Upper lobe of right lung (tissue), 1 donor: ENCODE measurements around the gene IDUA. TPM values are rescaled to one million over a fixed set of nuclear protein-coding genes. Genes with fewer than 3 reads are reported as not detected.

ENCODE experiments used
- ATAC-seq: fragments of 200-7000 bp; cut with Tn5 transposase; one replicate; pipeline ENCODE4 v1.9.1; 2020; ENCODE audit warnings: mild to moderate bottlenecking, moderate library complexity
- DNase-seq: peaks from one replicate; pipeline ENCODE4 v3.0.0-alpha.2; 2020
- H3K27ac ChIP-seq: fragments of 200-600 bp; one replicate; pipeline ENCODE4 v1.8.0; 2022
- H3K27me3 ChIP-seq: fragments of 200-600 bp; one replicate; pipeline ENCODE4 v1.8.0; 2022; ENCODE audit warnings: mild to moderate bottlenecking
- H3K36me3 ChIP-seq: fragments of 200-600 bp; one replicate; pipeline ENCODE4 v1.8.0; 2022
- H3K4me1 ChIP-seq: fragments of 200-600 bp; one replicate; pipeline ENCODE4 v1.8.0; 2022
- H3K4me3 ChIP-seq: fragments of 200-600 bp; one replicate; pipeline ENCODE4 v1.8.0; 2022; ENCODE audit warnings: mild to moderate bottlenecking
- H3K9me3 ChIP-seq: fragments of 200-600 bp; one replicate; pipeline ENCODE4 v1.8.0; 2022
- intact Hi-C: fragments of 100-400 bp; cut with DNase I; formaldehyde crosslinking; loops from one replicate; pipeline ENCODE4 v1.11.0; 2022
- total RNA-seq: library from RNA; stranded (reverse); fragmentation: NEBNext Ultra II Directional; extraction: Animal tissue kit (Norgen Biotek cat#: 25700); gene quantifications from one replicate; pipeline ENCODE4 v1.2.1, GENCODE V29; 2021
- TF ChIP-seq, protein P1 (sequence below): fragments of 200-600 bp; IDR thresholded peaks from one replicate; pipeline ENCODE4 v1.8.0; 2022; ENCODE audit warnings: antibody characterized with exemption
- donor health status: DM: no; HTN: yes; CAD: no; lungs with severe emphysema.

Gene IDUA
- total RNA-seq, 1 donor from 2014 or later = 49.2 TPM

GRCh38 chr4:1039493-1040343 lies 52.9 kb downstream of the IDUA start:
- DNase-seq (no peak), ATAC-seq (peak; percentile 23)
- H3K4me1 ChIP-seq = peaks cover 26% of the 10 kb centered on the region
- peak overlapping the region; percentile 30 for H3K27ac ChIP-seq
- intact Hi-C loops = no loop called here
- TF ChIP-seq, protein P1, sequence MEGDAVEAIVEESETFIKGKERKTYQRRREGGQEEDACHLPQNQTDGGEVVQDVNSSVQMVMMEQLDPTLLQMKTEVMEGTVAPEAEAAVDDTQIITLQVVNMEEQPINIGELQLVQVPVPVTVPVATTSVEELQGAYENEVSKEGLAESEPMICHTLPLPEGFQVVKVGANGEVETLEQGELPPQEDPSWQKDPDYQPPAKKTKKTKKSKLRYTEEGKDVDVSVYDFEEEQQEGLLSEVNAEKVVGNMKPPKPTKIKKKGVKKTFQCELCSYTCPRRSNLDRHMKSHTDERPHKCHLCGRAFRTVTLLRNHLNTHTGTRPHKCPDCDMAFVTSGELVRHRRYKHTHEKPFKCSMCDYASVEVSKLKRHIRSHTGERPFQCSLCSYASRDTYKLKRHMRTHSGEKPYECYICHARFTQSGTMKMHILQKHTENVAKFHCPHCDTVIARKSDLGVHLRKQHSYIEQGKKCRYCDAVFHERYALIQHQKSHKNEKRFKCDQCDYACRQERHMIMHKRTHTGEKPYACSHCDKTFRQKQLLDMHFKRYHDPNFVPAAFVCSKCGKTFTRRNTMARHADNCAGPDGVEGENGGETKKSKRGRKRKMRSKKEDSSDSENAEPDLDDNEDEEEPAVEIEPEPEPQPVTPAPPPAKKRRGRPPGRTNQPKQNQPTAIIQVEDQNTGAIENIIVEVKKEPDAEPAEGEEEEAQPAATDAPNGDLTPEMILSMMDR = no peak
- no peaks in the 10 kb centered on the region for H3K36me3 ChIP-seq
- H3K27me3 ChIP-seq = peaks cover 14% of the 10 kb centered on the region
- H3K4me3 ChIP-seq = no peak overlapping the region
- no peaks in the 10 kb centered on the region for H3K9me3 ChIP-seq

DNA sequence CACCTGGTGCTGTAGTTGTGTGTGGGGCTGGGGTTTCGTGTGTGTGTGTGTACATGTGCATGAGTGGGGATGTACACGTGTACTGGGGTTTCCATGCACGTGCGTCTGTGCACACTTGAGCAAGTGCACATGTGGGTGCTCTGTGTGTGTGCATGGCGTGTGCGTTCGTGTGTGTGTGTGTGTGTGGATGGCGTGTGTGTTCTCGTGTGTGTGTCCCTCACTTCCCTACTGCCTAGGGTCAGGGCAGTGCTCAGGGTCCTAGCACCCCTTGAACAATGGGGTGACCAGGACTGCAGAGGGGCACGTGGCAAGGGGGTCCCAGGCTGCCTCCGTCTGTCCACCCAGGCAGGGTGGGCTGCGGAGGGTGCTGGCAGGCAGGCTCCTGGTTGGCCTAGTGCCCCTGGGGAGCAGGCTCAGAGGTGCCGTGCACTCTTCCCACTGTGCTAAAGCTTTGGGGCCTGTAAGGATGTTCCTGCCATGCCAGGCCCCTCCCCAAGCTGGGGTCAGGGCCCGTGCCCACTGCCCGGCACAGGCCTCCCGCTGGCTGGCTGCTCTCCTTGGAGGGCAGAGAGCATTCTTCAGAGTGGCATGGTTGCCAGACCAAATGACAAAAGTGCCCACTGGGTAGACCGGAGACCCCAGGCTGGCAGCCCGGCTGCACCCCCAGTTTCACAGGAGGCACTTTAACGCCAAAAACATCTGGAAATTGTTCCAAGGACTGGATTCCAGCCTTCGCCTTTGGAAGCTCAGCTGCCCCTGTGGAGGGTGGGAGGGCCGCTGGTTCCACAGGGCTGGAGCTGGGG lies 53.7 kb downstream of the IDUA start:
- intact Hi-C loops = no loop called here
- no peak overlapping the region for H3K27ac ChIP-seq
- H3K9me3 ChIP-seq = no peaks in the 10 kb centered on the region
- peaks cover 26% of the 10 kb centered on the region for H3K4me1 ChIP-seq
- TF ChIP-seq, protein P1 = no peak
- no peak for DNase-seq
- ATAC-seq = no peak
- H3K4me3 ChIP-seq = no peak overlapping the region
- H3K27me3 ChIP-seq = peaks cover 18% of the 10 kb centered on the region
- H3K36me3 ChIP-seq = no peaks in the 10 kb centered on the region

DNA sequence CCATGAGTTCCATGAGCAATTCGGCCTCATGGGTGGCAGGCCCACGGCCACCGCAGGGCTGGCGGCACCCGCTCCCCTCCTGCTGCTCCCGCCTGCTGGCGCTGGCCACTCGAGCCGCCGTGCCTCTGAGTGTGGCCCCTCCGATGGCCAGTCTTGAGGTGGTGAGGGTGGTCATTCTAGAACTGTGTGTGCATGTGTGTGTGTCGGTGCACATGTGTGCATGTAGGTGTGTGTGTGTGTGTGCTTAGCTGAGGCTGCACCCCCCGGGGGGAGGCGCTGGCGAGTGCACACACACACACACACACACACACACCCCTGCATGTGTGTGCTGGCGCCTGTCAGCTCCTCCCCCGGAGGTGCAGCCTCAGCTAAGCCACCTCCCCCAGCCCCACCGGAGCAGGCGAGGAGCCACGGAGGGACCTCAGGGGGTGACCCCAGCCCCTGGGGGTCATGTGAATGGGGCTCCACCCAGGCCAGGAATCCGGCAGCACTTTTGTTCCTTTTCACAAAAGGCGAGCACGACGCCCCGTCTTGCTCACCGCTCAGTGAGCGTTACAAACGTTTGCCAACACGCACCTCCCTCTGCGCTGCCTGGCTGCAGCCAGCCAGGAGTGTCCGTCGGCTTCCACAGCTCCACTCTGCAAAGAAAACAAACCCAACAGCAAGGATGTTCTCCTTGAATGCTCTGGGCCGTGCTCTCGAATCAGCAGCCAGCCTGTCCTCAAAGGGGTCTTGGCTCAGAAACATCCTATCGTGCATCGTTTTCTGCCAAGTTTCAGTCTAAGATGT lies 54.5 kb downstream of the IDUA start:
- H3K36me3 ChIP-seq = no peaks in the 10 kb centered on the region
- intact Hi-C loops = no loop called here
- DNase-seq = no peak
- peaks cover 18% of the 10 kb centered on the region for H3K27me3 ChIP-seq
- TF ChIP-seq, protein P1 = no peak
- H3K4me3 ChIP-seq = no peak overlapping the region
- H3K4me1 ChIP-seq = peaks cover 26% of the 10 kb centered on the region
- no peaks in the 10 kb centered on the region for H3K9me3 ChIP-seq
- H3K27ac ChIP-seq = no peak overlapping the region
- peak; percentile 2 for ATAC-seq

DNA sequence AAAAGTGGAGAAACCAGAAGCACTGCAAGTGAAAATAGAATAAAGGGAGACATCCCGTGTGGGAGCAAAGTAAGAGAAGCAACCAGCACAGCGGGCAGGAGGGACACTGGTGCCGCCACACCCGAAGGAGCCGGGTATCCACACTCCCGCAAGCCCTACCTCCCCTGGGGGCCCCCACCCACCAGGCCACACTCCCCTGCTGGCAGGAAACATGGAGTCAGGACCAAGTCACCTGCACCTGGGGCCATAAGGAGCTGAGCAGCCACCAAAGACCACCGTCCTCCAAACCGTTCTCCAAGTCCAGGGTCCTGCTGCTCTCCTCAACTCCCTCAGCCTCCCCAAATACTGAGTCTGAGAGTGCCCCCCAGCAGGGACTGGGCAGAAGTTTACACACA lies 55.1 kb downstream of the IDUA start:
- no peaks in the 10 kb centered on the region for H3K36me3 ChIP-seq
- H3K9me3 ChIP-seq = no peaks in the 10 kb centered on the region
- no peak overlapping the region for H3K4me3 ChIP-seq
- TF ChIP-seq, protein P1 = no peak
- DNase-seq (no peak), ATAC-seq (no peak)
- H3K27ac ChIP-seq = no peak overlapping the region
- intact Hi-C loops = no loop called here
- H3K27me3 ChIP-seq = peaks cover 18% of the 10 kb centered on the region
- peaks cover 28% of the 10 kb centered on the region for H3K4me1 ChIP-seq

DNA sequence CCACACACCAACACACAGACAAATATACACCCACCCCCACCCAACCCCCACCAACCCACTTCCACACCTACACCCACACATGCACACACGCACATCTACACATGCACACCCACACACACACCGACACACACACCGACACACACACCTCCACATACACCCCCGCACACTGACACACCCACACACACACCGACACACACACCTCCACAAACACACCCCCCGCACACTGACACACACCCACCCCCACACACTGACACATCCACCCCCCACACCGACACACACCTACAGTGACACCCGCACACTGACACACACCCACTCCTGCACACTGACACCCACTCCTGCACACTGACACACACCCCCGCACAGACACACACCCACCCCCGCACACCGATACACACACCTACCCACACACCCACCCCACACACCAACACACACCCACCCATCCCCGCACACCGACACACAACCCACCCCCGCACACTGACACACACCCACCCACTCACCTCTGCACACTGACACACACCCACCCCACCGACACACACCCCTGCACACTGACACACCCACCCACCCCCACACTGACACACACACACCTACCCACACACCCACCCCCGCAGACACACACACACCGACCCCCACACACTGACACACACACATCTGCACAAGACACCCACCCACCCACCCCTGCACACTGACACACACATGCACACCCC lies 55.7 kb downstream of the IDUA start:
- TF ChIP-seq, protein P1 = no peak
- DNase-seq = no peak
- H3K4me1 ChIP-seq = peaks cover 34% of the 10 kb centered on the region
- intact Hi-C loops = no loop called here
- no peaks in the 10 kb centered on the region for H3K36me3 ChIP-seq
- H3K27me3 ChIP-seq = peaks cover 18% of the 10 kb centered on the region
- no peaks in the 10 kb centered on the region for H3K9me3 ChIP-seq
- H3K27ac ChIP-seq = no peak overlapping the region
- no peak overlapping the region for H3K4me3 ChIP-seq
- no peak for ATAC-seq
